Neural crest cell (in vitro differentiated cells): ENCODE data around the gene CFL2. TPM values are rescaled to one million over a fixed set of nuclear protein-coding genes. Genes with fewer than 3 reads are reported as not detected.

Experiments used
- DNase-seq: peaks from one replicate; pipeline ENCODE4 v3.0.0; 2021; ENCODE audit warnings: low read depth, mixed read lengths, low spot score
- H3K27ac Mint-ChIP-seq: one replicate; pipeline ENCODE4 v1.8.0; 2021; ENCODE audit warnings: mild to moderate bottlenecking, mixed read lengths; ENCODE audit not compliant: unreplicated experiment
- H3K27me3 Mint-ChIP-seq: 2 replicates; pipeline ENCODE4 v1.8.0; 2021; ENCODE audit warnings: low read depth, mild to moderate bottlenecking, mixed read lengths
- H3K36me3 Mint-ChIP-seq: 2 replicates; pipeline ENCODE4 v1.8.0; 2021; ENCODE audit warnings: low read depth, mild to moderate bottlenecking, mixed read lengths
- H3K4me1 Mint-ChIP-seq: 2 replicates; pipeline ENCODE4 v1.8.0; 2021; ENCODE audit warnings: mixed read lengths
- H3K4me3 Mint-ChIP-seq: one replicate; pipeline ENCODE4 v1.8.0; 2021; ENCODE audit warnings: mild to moderate bottlenecking, mixed read lengths
- H3K9me3 Mint-ChIP-seq: 2 replicates; pipeline ENCODE4 v1.8.0; 2021; ENCODE audit warnings: mixed read lengths
- total RNA-seq: library from RNA; stranded (reverse); gene quantifications from 2 replicates; pipeline ENCODE4 v1.2.1, GENCODE V29; 2021
- TF ChIP-seq, protein P1 (sequence below): fragments of 200-600 bp; sonication (generic); conservative IDR thresholded peaks from 2 replicates; pipeline ENCODE4 v1.5.0; 2021; ENCODE audit warnings: antibody characterized with exemption, mild to moderate bottlenecking

The CFL2 gene
- total RNA-seq, 1 donor from 2014 or later: 56.5 TPM

DNA sequence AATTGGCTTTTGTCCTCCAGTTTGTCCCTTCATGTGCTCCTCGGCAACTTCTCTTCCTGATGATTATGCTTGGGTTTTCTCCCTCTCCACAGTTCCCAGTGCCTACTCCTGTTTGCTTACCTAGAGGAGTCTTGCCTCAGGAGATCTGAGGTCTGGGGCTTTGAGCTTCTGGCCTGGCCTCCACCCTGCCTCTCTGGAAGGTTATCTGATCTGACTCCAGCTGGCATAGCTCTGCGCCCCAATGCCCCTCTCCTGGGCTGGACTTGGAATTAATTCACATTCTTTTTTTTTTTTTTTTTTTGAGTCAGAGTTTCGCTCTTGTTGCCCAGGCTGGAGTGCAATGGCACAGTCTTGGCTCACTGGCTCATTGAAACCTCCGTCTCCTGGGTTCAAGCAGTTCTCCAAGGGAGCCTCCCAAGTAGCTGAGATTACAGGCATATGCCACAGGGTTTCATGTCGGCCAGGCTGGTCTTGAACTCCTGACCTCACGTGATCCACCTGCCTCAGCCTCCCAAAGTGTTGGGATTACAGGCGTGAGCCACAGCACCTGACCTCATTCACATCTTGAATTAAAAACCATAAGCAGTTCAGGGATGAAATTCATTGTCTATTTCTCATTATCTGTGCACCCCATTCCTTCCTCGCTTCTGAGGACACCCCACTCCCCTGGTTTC lies 33.5 kb downstream of the CFL2 start:
- no peak overlapping the region for H3K27ac Mint-ChIP-seq
- no peaks in the 10 kb centered on the region for H3K27me3 Mint-ChIP-seq
- no peak overlapping the region for H3K4me3 Mint-ChIP-seq
- H3K4me1 Mint-ChIP-seq: peaks cover 9% of the 10 kb centered on the region
- no peaks in the 10 kb centered on the region for H3K9me3 Mint-ChIP-seq
- DNase-seq: no peak
- no peaks in the 10 kb centered on the region for H3K36me3 Mint-ChIP-seq
- TF ChIP-seq, protein P1, sequence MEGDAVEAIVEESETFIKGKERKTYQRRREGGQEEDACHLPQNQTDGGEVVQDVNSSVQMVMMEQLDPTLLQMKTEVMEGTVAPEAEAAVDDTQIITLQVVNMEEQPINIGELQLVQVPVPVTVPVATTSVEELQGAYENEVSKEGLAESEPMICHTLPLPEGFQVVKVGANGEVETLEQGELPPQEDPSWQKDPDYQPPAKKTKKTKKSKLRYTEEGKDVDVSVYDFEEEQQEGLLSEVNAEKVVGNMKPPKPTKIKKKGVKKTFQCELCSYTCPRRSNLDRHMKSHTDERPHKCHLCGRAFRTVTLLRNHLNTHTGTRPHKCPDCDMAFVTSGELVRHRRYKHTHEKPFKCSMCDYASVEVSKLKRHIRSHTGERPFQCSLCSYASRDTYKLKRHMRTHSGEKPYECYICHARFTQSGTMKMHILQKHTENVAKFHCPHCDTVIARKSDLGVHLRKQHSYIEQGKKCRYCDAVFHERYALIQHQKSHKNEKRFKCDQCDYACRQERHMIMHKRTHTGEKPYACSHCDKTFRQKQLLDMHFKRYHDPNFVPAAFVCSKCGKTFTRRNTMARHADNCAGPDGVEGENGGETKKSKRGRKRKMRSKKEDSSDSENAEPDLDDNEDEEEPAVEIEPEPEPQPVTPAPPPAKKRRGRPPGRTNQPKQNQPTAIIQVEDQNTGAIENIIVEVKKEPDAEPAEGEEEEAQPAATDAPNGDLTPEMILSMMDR: no peak

DNA sequence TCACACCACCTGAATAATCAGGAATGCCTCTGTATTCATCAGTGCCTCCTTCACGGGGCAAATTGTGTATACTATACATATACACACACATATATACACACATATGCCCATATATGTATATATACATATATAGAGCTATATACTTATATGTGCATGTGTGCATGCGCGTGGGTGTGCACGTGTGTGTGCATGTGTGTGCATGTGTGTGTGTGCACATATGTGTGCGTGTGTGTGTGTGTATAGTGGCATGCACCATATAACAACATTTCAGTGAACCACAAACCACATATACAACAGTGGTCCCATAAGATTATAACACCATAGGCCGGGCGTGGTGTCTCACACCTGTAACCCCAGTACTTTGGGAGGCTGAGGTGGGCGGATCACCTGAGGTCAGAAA lies 35.7 kb downstream of the CFL2 start:
- Mint-ChIP-seq H3K4me3 (no peak overlapping the region), H3K9me3 (no peaks in the 10 kb centered on the region), H3K27me3 (no peaks in the 10 kb centered on the region), H3K27ac (no peak overlapping the region), H3K4me1 (peaks cover 9% of the 10 kb centered on the region), H3K36me3 (no peaks in the 10 kb centered on the region)
- DNase-seq: no peak
- TF ChIP-seq, protein P1: no peak

- no peak overlapping the region for H3K4me3 Mint-ChIP-seq
- no peaks in the 10 kb centered on the region for H3K27me3 Mint-ChIP-seq
- no peaks in the 10 kb centered on the region for H3K9me3 Mint-ChIP-seq
- DNase-seq: no peak
- TF ChIP-seq, protein P1: no peak
- H3K4me1 Mint-ChIP-seq: peaks cover 9% of the 10 kb centered on the region
- H3K27ac Mint-ChIP-seq: no peak overlapping the region
- no peaks in the 10 kb centered on the region for H3K36me3 Mint-ChIP-seq
Observed at GRCh38 chr14:34678306-34678705, 36.1 kb downstream of the CFL2 start.

DNA sequence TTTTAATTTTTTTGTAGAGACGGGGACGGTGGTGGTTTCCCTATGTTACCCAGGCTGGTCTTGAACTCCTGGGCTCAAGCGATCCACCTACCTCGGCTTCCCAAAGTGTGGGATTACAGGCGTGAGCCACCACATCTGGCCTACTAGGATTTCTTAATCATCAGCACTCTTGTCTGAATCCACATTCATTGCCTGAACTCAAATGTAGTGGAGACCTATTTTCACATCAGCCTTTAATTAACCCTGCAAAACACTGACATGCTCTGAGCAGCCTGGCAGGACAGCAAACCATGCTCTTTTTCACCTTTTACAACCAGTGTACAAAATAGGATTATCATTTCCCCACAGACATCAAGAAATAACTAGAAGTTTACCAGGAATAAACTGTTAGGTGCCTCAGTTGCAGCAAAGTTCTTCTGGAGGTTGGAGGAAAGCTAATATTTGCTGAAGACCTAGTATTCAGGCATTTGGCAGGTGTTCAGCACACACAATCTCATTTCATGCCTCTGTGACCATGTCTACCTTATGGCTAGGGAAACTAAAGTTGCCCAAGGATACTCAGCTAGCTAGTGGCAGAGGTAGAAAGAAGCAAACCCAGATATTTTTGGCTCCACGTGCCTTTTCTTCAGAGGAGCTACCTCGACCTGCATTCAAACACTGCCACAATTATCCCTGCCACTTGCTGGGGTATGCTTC lies 37.7 kb downstream of the CFL2 start:
- H3K27ac Mint-ChIP-seq: no peak overlapping the region

DNA sequence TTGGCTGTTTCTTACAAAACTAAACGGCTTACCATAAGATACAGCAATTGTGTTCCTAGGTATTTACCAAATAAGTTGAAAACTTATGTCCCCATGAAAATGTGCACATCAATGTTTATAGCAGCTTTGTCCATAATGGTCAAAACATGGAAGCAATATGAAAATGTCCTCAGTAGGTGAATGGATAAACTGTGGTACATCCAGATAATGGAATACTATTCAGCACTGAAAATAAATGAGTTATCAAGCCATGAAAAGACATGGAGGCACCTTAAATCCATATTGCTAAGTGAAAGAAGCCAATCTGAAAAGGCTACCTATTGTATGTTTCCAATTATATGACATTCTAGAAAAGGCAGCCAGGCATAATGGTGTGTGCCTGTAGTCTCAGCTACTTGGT lies 40.7 kb downstream of the CFL2 start:
- TF ChIP-seq, protein P1: no peak
- H3K4me1 Mint-ChIP-seq: peaks cover 9% of the 10 kb centered on the region
- no peak overlapping the region for H3K4me3 Mint-ChIP-seq
- H3K27ac Mint-ChIP-seq: no peak overlapping the region
- no peaks in the 10 kb centered on the region for H3K36me3 Mint-ChIP-seq
- H3K27me3 Mint-ChIP-seq: no peaks in the 10 kb centered on the region
- DNase-seq: no peak
- H3K9me3 Mint-ChIP-seq: no peaks in the 10 kb centered on the region

More for the DNA sequence above, 37.7 kb downstream of the CFL2 start:
- H3K4me3 Mint-ChIP-seq: no peak overlapping the region
- H3K36me3 Mint-ChIP-seq: no peaks in the 10 kb centered on the region
- H3K4me1 Mint-ChIP-seq: peaks cover 9% of the 10 kb centered on the region
- no peak for DNase-seq
- no peaks in the 10 kb centered on the region for H3K27me3 Mint-ChIP-seq
- H3K9me3 Mint-ChIP-seq: no peaks in the 10 kb centered on the region
- TF ChIP-seq, protein P1: no peak
